K562 (cell line): ENCODE measurements around the gene PRKAG2. TPM values are rescaled to one million over a fixed set of nuclear protein-coding genes. Genes with fewer than 3 reads are reported as not detected.

Source experiments
- CBFA2T2 ChIP-seq: fragments of 450-650 bp; conservative IDR thresholded peaks from 2 replicates; pipeline ENCODE4 v1.6.1; 2017; ENCODE audit warnings: mild to moderate bottlenecking
- CC2D1A ChIP-seq: fragments of 450-650 bp; IDR thresholded peaks from 2 replicates; pipeline ENCODE4 v1.6.1; 2017; ENCODE audit warnings: mild to moderate bottlenecking
- ELF4 ChIP-seq: fragments of 450-650 bp; formaldehyde crosslinking; IDR thresholded peaks from 2 replicates; pipeline ENCODE4 v1.4.0; 2022; ENCODE audit warnings: missing genetic modification characterization
- FOXP1 ChIP-seq: sonication (generic); formaldehyde crosslinking; IDR thresholded peaks from 2 replicates; pipeline ENCODE4 v1.8.0; 2022; ENCODE audit warnings: mild to moderate bottlenecking, missing genetic modification reagents
- GATAD2A ChIP-seq: fragments of 450-650 bp; IDR thresholded peaks from 2 replicates; pipeline ENCODE4 v1.6.1; 2017
- KDM1A ChIP-seq, 2 experiments: fragments of 450-650 bp; IDR thresholded peaks; 2 replicates each; pipeline ENCODE4 v1.6.1; 2016; ENCODE audit warnings: mild to moderate bottlenecking in 2 of 2
- POLR2A ChIP-seq: fragments of 450-650 bp; conservative IDR thresholded peaks from 2 replicates; pipeline ENCODE4 v1.6.1; 2016
- RBM25 ChIP-seq: fragments of 200-400 bp; formaldehyde crosslinking; IDR thresholded peaks from 2 replicates; pipeline ENCODE4 v1.6.1; 2018; ENCODE audit warnings: low read length, low read depth, moderate library complexity; ENCODE audit not compliant: severe bottlenecking
- RUNX1 ChIP-seq: sonication (generic); IDR thresholded peaks from 2 replicates; pipeline ENCODE4 v1.6.1; 2016; ENCODE audit warnings: antibody characterized with exemption, low read depth
- ZNF354B ChIP-seq: fragments of 250-450 bp; sonication (Bioruptor Pico); IDR thresholded peaks from 2 replicates; pipeline ENCODE4 v1.4.0; 2020
- ZNF436 ChIP-seq: fragments of 250-450, 450-650 bp; sonication (Bioruptor Pico); formaldehyde crosslinking; IDR thresholded peaks from 2 replicates; pipeline ENCODE4 v1.7.0; 2020; ENCODE audit warnings: mild to moderate bottlenecking
- ZNF717 ChIP-seq: fragments of 250-450 bp; sonication (Bioruptor Pico); IDR thresholded peaks from 2 replicates; pipeline ENCODE4 v1.5.0; 2021
- polyA plus RNA-seq, 8 experiments: library from polyadenylated mRNA; depleted of rRNA in 4 of 8; stranded (reverse) in 5 of 8; unstranded in 3 of 8; fragments of >200 nt; fragmentation: Nextera tagmentation in 2 of 8; fragmentation: Illumina TruSeq in 1 of 8; extraction: Ambion mirVana in 2 of 8; extraction: Trizol in 1 of 8; gene quantifications; 2 replicates each; pipeline versions ENCODE4 v1.2.1 to v1.2.3, GENCODE V29; 2011 to 2014; ENCODE audit warnings: inconsistent platforms in 1 of 8, missing spikeins in 1 of 8
- total RNA-seq, 7 experiments: library from RNA; depleted of rRNA in 6 of 7; stranded (reverse); fragments of >200 nt in 6 of 7; fragmentation: Illumina TruSeq in 2 of 7; extraction: Trizol in 2 of 7; gene quantifications; 2 replicates each; pipeline versions ENCODE4 v1.2.1 to v1.2.3, GENCODE V29; 2011 to 2021; ENCODE audit warnings: low replicate concordance in 1 of 7
- TF ChIP-seq, protein P1 (sequence below), 2 experiments: fragments of 150-350 bp in 1 of 2; IDR thresholded peaks; 2 replicates each; pipeline ENCODE4 v1.6.1; 2012 to 2016; ENCODE audit warnings: low read depth in 2 of 2, low read length in 2 of 2, mild to moderate bottlenecking in 1 of 2, moderate library complexity in 1 of 2
- TF ChIP-seq, protein P2 (sequence below): IDR thresholded peaks from 3 replicates; pipeline ENCODE4 v1.6.1; 2011; ENCODE audit warnings: borderline replicate concordance, mild to moderate bottlenecking, moderate library complexity; ENCODE audit not compliant: insufficient read length; ENCODE audit errors: extremely low read depth
- TF ChIP-seq, protein P3 (sequence below), 2 experiments: IDR thresholded peaks in 1 of 2; conservative IDR thresholded peaks in 1 of 2; 2 replicates each; pipeline ENCODE4 v1.6.1; 2016; ENCODE audit warnings: low read depth in 2 of 2, mild to moderate bottlenecking in 1 of 2, missing compliant biosample characterization in 1 of 2, missing genetic modification characterization in 1 of 2, moderate library complexity in 1 of 2

PRKAG2 gene
- total and polyA plus RNA-seq, 9 of the 15 experiments (the other 6 are each of a cell fraction or from before 2014, with no cell fraction given): 0.99 to 5.6 (median 3.3) TPM

DNA sequence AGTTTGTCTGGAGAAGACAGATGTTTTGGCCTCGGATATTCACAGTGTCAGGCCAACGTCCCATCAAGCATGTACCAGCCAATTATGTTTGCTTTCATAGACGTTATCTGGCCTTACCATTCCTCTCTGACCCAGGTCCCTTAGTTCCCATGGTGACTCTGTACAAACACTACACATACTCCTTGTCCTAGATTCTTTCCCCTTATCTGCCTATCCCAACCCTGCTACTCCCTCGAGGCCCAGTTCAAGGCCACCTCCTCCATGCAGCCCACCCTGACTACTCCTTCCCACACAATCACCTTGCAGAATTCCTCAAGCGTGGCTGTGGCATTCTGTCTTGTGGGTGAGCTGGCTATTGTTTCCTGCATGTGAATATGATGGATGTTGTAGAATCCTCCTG, 155.2 kb downstream of the PRKAG2 start (continued):
- TF ChIP-seq KDM1A (IDR thresholded peaks at IDR 0.05): peak; percentile 70 to 71
- TF ChIP-seq FOXP1 (CRISPR knock-in tag): no peak
- TF ChIP-seq, protein P1, sequence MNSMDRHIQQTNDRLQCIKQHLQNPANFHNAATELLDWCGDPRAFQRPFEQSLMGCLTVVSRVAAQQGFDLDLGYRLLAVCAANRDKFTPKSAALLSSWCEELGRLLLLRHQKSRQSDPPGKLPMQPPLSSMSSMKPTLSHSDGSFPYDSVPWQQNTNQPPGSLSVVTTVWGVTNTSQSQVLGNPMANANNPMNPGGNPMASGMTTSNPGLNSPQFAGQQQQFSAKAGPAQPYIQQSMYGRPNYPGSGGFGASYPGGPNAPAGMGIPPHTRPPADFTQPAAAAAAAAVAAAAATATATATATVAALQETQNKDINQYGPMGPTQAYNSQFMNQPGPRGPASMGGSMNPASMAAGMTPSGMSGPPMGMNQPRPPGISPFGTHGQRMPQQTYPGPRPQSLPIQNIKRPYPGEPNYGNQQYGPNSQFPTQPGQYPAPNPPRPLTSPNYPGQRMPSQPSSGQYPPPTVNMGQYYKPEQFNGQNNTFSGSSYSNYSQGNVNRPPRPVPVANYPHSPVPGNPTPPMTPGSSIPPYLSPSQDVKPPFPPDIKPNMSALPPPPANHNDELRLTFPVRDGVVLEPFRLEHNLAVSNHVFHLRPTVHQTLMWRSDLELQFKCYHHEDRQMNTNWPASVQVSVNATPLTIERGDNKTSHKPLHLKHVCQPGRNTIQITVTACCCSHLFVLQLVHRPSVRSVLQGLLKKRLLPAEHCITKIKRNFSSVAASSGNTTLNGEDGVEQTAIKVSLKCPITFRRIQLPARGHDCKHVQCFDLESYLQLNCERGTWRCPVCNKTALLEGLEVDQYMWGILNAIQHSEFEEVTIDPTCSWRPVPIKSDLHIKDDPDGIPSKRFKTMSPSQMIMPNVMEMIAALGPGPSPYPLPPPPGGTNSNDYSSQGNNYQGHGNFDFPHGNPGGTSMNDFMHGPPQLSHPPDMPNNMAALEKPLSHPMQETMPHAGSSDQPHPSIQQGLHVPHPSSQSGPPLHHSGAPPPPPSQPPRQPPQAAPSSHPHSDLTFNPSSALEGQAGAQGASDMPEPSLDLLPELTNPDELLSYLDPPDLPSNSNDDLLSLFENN (IDR thresholded peaks at IDR 0.05; ENCODE audit: low read depth in 2 of 2, low read length in 2 of 2): no peak
- no peak for TF ChIP-seq POLR2A
- TF ChIP-seq, protein P2, sequence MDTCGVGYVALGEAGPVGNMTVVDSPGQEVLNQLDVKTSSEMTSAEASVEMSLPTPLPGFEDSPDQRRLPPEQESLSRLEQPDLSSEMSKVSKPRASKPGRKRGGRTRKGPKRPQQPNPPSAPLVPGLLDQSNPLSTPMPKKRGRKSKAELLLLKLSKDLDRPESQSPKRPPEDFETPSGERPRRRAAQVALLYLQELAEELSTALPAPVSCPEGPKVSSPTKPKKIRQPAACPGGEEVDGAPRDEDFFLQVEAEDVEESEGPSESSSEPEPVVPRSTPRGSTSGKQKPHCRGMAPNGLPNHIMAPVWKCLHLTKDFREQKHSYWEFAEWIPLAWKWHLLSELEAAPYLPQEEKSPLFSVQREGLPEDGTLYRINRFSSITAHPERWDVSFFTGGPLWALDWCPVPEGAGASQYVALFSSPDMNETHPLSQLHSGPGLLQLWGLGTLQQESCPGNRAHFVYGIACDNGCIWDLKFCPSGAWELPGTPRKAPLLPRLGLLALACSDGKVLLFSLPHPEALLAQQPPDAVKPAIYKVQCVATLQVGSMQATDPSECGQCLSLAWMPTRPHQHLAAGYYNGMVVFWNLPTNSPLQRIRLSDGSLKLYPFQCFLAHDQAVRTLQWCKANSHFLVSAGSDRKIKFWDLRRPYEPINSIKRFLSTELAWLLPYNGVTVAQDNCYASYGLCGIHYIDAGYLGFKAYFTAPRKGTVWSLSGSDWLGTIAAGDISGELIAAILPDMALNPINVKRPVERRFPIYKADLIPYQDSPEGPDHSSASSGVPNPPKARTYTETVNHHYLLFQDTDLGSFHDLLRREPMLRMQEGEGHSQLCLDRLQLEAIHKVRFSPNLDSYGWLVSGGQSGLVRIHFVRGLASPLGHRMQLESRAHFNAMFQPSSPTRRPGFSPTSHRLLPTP: peak; percentile 80
- peak; percentile 96 for TF ChIP-seq RBM25
- peak; percentile 90 for TF ChIP-seq ZNF436 (CRISPR knock-in tag)
- TF ChIP-seq, protein P3, sequence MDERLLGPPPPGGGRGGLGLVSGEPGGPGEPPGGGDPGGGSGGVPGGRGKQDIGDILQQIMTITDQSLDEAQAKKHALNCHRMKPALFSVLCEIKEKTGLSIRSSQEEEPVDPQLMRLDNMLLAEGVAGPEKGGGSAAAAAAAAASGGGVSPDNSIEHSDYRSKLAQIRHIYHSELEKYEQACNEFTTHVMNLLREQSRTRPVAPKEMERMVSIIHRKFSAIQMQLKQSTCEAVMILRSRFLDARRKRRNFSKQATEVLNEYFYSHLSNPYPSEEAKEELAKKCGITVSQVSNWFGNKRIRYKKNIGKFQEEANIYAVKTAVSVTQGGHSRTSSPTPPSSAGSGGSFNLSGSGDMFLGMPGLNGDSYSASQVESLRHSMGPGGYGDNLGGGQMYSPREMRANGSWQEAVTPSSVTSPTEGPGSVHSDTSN (CRISPR knock-in tag; IDR thresholded peaks at IDR 0.05; ENCODE audit: low read depth): no peak
- TF ChIP-seq, protein P3 (tag; conservative IDR thresholded peaks at IDR 0.05; ENCODE audit: low read depth): no peak
- TF ChIP-seq GATAD2A: no peak
- peak; percentile 44 for TF ChIP-seq CBFA2T2
- no peak for TF ChIP-seq ZNF717 (CRISPR knock-in tag)
- TF ChIP-seq RUNX1: no peak
- TF ChIP-seq CC2D1A: no peak
- no peak for TF ChIP-seq ZNF354B (CRISPR knock-in tag)
- no peak for TF ChIP-seq ELF4 (CRISPR knock-in tag)
